ENCODE measurements around the gene ADAMTS9.

ADAMTS9 gene

GRCh38 chr3:64616953-64617352 is 70.8 kb downstream of the ADAMTS9 start:
- TF ChIP-seq YY1 (IDR thresholded peaks at IDR 0.05; ENCODE audit: low read depth) (no peak), REST (IDR thresholded peaks at IDR 0.05; ENCODE audit: low read depth) (no peak), MAX (IDR thresholded peaks at IDR 0.05) (no peak), FOXM1 (IDR thresholded peaks at IDR 0.05; ENCODE audit: borderline replicate concordance, low read depth) (no peak), ZBTB7A (IDR thresholded peaks at IDR 0.05; ENCODE audit: low read depth) (no peak), TAF1 (IDR thresholded peaks at IDR 0.05; ENCODE audit: low read depth) (no peak), TCF12 (IDR thresholded peaks at IDR 0.05; ENCODE audit: low read depth) (no peak)

GRCh38 chr3:64612916-64613526 is 74.8 kb downstream of the ADAMTS9 start:
- TF ChIP-seq TEAD4 (IDR thresholded peaks at IDR 0.05), result no peak
- no peak for TF ChIP-seq FOXM1 (IDR thresholded peaks at IDR 0.05; ENCODE audit: borderline replicate concordance, low read depth)
- TF ChIP-seq EGR1 (IDR thresholded peaks at IDR 0.05), result no peak
- TF ChIP-seq ZBTB7A (IDR thresholded peaks at IDR 0.05; ENCODE audit: low read depth), result no peak
- no peak for TF ChIP-seq REST (IDR thresholded peaks at IDR 0.05; ENCODE audit: low read depth)
- TF ChIP-seq CREB1 (IDR thresholded peaks at IDR 0.05; ENCODE audit: low read depth), result no peak
- no peak for TF ChIP-seq TAF1 (IDR thresholded peaks at IDR 0.05; ENCODE audit: low read depth)
- no peak for TF ChIP-seq RAD21 (IDR thresholded peaks at IDR 0.05; ENCODE audit: low read depth)

GRCh38 chr3:64612082-64612860 is 75.5 kb downstream of the ADAMTS9 start:
- no peak for TF ChIP-seq TEAD4 (IDR thresholded peaks at IDR 0.05)
- no peak for TF ChIP-seq RAD21 (IDR thresholded peaks at IDR 0.05; ENCODE audit: low read depth)
- TF ChIP-seq EGR1 (IDR thresholded peaks at IDR 0.05), result no peak
- no peak for TF ChIP-seq ZBTB7A (IDR thresholded peaks at IDR 0.05; ENCODE audit: low read depth)
- no peak for TF ChIP-seq FOXM1 (IDR thresholded peaks at IDR 0.05; ENCODE audit: borderline replicate concordance, low read depth)
- no peak for TF ChIP-seq YY1 (IDR thresholded peaks at IDR 0.05; ENCODE audit: low read depth)
- TF ChIP-seq CEBPB (IDR thresholded peaks at IDR 0.05), result no peak

- TF ChIP-seq ZBTB7A (IDR thresholded peaks at IDR 0.05; ENCODE audit: low read depth) (no peak), YY1 (IDR thresholded peaks at IDR 0.05; ENCODE audit: low read depth) (no peak), TCF12 (IDR thresholded peaks at IDR 0.05; ENCODE audit: low read depth) (no peak), MAX (IDR thresholded peaks at IDR 0.05) (no peak)
These were observed 79.1 kb downstream of the ADAMTS9 start for GRCh38 chr3:64608741-64609140.

DNA sequence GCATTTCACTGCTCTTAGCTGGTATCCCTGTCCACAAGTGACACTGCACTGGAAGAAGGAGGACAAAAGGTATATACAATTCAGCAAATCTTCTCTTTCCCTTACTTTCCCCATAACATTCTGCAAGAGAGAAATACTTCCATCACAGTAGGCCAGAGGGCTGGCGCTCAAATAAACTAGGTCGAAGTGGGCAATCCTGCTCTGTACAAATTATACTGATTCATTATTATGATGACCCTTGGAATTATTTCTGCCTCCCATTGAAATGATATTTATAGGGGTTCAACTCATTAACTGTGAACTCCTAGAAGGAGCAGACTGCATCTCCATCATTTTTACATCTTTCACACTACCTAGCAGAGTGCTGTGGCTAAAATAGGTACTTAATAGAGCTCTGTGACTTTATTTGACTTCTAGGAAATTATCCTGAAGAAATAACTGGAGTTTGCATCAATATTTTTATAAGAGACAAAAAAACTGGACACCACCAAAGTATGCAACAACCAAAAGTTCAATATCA is 80.7 kb downstream of the ADAMTS9 start:
- no peak for TF ChIP-seq TCF12 (IDR thresholded peaks at IDR 0.05; ENCODE audit: low read depth)
- no peak for TF ChIP-seq REST (IDR thresholded peaks at IDR 0.05; ENCODE audit: low read depth)
- TF ChIP-seq FOXM1 (IDR thresholded peaks at IDR 0.05; ENCODE audit: borderline replicate concordance, low read depth), result no peak
- no peak for TF ChIP-seq NFIC (IDR thresholded peaks at IDR 0.05)
- no peak for TF ChIP-seq YY1 (IDR thresholded peaks at IDR 0.05; ENCODE audit: low read depth)
- no peak for TF ChIP-seq EP300 (IDR thresholded peaks at IDR 0.05; ENCODE audit: borderline replicate concordance)
- TF ChIP-seq TEAD4 (IDR thresholded peaks at IDR 0.05), result no peak
- TF ChIP-seq CEBPB (IDR thresholded peaks at IDR 0.05), result no peak
- no peak for TF ChIP-seq ZBTB7A (IDR thresholded peaks at IDR 0.05; ENCODE audit: low read depth)
- TF ChIP-seq RAD21 (IDR thresholded peaks at IDR 0.05; ENCODE audit: low read depth), result no peak
- no peak for TF ChIP-seq TAF1 (IDR thresholded peaks at IDR 0.05; ENCODE audit: low read depth)
- no peak for TF ChIP-seq EGR1 (IDR thresholded peaks at IDR 0.05)
- no peak for TF ChIP-seq CREB1 (IDR thresholded peaks at IDR 0.05; ENCODE audit: low read depth)
- TF ChIP-seq USF1 (IDR thresholded peaks at IDR 0.05), result no peak
- TF ChIP-seq MAX (IDR thresholded peaks at IDR 0.05), result no peak

Data from Ishikawa (cell line).